H1 (cell line): ENCODE results near the gene PPP1CA. TPM values are rescaled to one million over a fixed set of nuclear protein-coding genes. Genes with fewer than 3 reads are reported as not detected.

Source experiments
- CTCF ChIA-PET: fragments of 300-600 bp; sonication (Branson Sonifier 250); formaldehyde crosslinking; loops from one replicate; lab custom pipeline; 2021; ENCODE audit not compliant: partially characterized antibody; lab: Charles Lee
- POLR2A ChIA-PET: fragments of 300-600 bp; sonication (Branson Sonifier 250); formaldehyde crosslinking; loops from one replicate; lab custom pipeline; 2021; ENCODE audit warnings: inconsistent platforms; ENCODE audit not compliant: partially characterized antibody; lab: Charles Lee
- DNase-seq, 2 experiments: peaks; one replicate each; pipeline versions ENCODE4 v3.0.0 to v3.0.0-alpha.2; 2010 to 2022; ENCODE audit warnings: low spot score in 2 of 2, low read depth in 1 of 2, mixed read lengths in 1 of 2
- FAIRE-seq: peaks from 2 replicates; lab custom pipeline; 2011; peaks lifted over from hg19 to GRCh38; lab: Jason Lieb, UNC
- H2AFZ ChIP-seq: 2 replicates; pipeline ENCODE4 v1.8.1; 2012; ENCODE audit warnings: low read length, inconsistent platforms
- H2AK5ac ChIP-seq: 2 replicates; pipeline ENCODE4 v1.6.1; 2013; ENCODE audit warnings: low read depth, low read length
- H2BK120ac ChIP-seq: replicated peaks from 2 replicates; pipeline ENCODE3; 2013; ENCODE audit warnings: low read depth, low read length, inconsistent platforms
- H2BK12ac ChIP-seq: 2 replicates; pipeline ENCODE4 v1.6.1; 2013; ENCODE audit warnings: low read depth, low read length
- H2BK15ac ChIP-seq: 2 replicates; pipeline ENCODE4 v1.6.1; 2013; ENCODE audit warnings: low read length
- H2BK20ac ChIP-seq: 2 replicates; pipeline ENCODE4 v1.6.1; 2013; ENCODE audit warnings: low read length
- H2BK5ac ChIP-seq: 2 replicates; pipeline ENCODE4 v1.6.1; 2013; ENCODE audit warnings: low read depth, low read length
- H3K14ac ChIP-seq: 2 replicates; pipeline ENCODE4 v1.6.1; 2013; ENCODE audit warnings: inconsistent platforms; ENCODE audit not compliant: insufficient read length
- H3K18ac ChIP-seq: 2 replicates; pipeline ENCODE4 v1.6.1; 2013; ENCODE audit warnings: low read length; ENCODE audit errors: extremely low read depth
- H3K23ac ChIP-seq: 2 replicates; pipeline ENCODE4 v1.6.1; 2013; ENCODE audit warnings: inconsistent platforms; ENCODE audit not compliant: insufficient read length
- H3K23me2 ChIP-seq: 2 replicates; pipeline ENCODE4 v1.6.1; 2013; ENCODE audit warnings: low read depth, low read length
- H3K27ac ChIP-seq: 2 replicates; pipeline ENCODE4 v1.6.1; 2011; ENCODE audit warnings: low read depth, low read length, inconsistent platforms
- H3K27me3 ChIP-seq, 4 experiments: replicated peaks in 1 of 4; 1 replicate in 1 of 4; 2 replicates in 3 of 4; pipeline versions ENCODE4 v1.6.1 to v1.8.1; 2011 to 2013; ENCODE audit warnings: low read length in 3 of 4, mild to moderate bottlenecking in 3 of 4, inconsistent platforms in 2 of 4, mixed read lengths in 2 of 4, moderate library complexity in 1 of 4; ENCODE audit not compliant: control insufficient read depth in 3 of 4, insufficient read depth in 3 of 4; ENCODE audit errors: extremely low read depth in 1 of 4
- H3K36me3 ChIP-seq, 4 experiments: 2 replicates each; pipeline versions ENCODE4 v1.6.1 to v1.8.1; 2011 to 2013; ENCODE audit warnings: mild to moderate bottlenecking in 4 of 4, low read length in 3 of 4, moderate library complexity in 2 of 4, control low read depth in 1 of 4, inconsistent platforms in 1 of 4; ENCODE audit not compliant: insufficient read depth in 4 of 4, control insufficient read depth in 2 of 4
- H3K4ac ChIP-seq: replicated peaks from 2 replicates; pipeline ENCODE3; 2013; ENCODE audit warnings: low read length, low read depth, mixed read lengths, inconsistent platforms; ENCODE audit not compliant: insufficient read length
- H3K4me1 ChIP-seq, 4 experiments: replicated peaks in 1 of 4; 1 replicate in 1 of 4; 2 replicates in 3 of 4; pipeline versions ENCODE4 v1.6.1 to v1.8.1; 2011 to 2013; ENCODE audit warnings: low read length in 3 of 4, inconsistent platforms in 2 of 4, mixed read lengths in 1 of 4; ENCODE audit not compliant: insufficient read depth in 4 of 4, control insufficient read depth in 3 of 4
- H3K4me2 ChIP-seq, 2 experiments: 2 replicates each; pipeline versions ENCODE4 v1.6.1 to v1.8.1; 2011 to 2013; ENCODE audit warnings: low read depth in 2 of 2, low read length in 2 of 2, control low read depth in 1 of 2, inconsistent platforms in 1 of 2, mild to moderate bottlenecking in 1 of 2; ENCODE audit not compliant: insufficient read depth in 1 of 2
- H3K4me3 ChIP-seq, 4 experiments: fragments of 200-600, 300-600 bp in 1 of 4; sonication (generic), shearing (Covaris generic), sonication (Bioruptor Twin) in 1 of 4; 2 replicates each; pipeline versions ENCODE4 v1.5.1 to v1.8.1; 2011 to 2016; ENCODE audit warnings: low read length in 4 of 4, low read depth in 3 of 4, control low read depth in 2 of 4, inconsistent platforms in 2 of 4, mild to moderate bottlenecking in 2 of 4, mixed read lengths in 1 of 4, moderate library complexity in 1 of 4; ENCODE audit not compliant: insufficient read depth in 2 of 4; ENCODE audit errors: extremely low read depth in 1 of 4
- H3K56ac ChIP-seq: replicated peaks from 2 replicates; pipeline ENCODE3; 2013; ENCODE audit warnings: low read depth, mild to moderate bottlenecking, mixed read lengths, low read length, inconsistent platforms; ENCODE audit not compliant: insufficient read length
- H3K79me1 ChIP-seq: 2 replicates; pipeline ENCODE4 v1.6.1; 2013; ENCODE audit warnings: low read depth, low read length, control low read depth
- H3K79me2 ChIP-seq, 2 experiments: 2 replicates each; pipeline versions ENCODE4 v1.6.1 to v1.8.1; 2012 to 2013; ENCODE audit warnings: low read length in 2 of 2, mild to moderate bottlenecking in 2 of 2, inconsistent platforms in 1 of 2; ENCODE audit not compliant: insufficient read depth in 2 of 2, control insufficient read depth in 1 of 2
- H3K9ac ChIP-seq, 4 experiments: replicated peaks in 1 of 4; 1 replicate in 1 of 4; 2 replicates in 3 of 4; pipeline versions ENCODE4 v1.6.1 to v1.8.1; 2011 to 2013; ENCODE audit warnings: low read depth in 3 of 4, low read length in 3 of 4, control low read depth in 2 of 4, mild to moderate bottlenecking in 2 of 4, moderate library complexity in 2 of 4, inconsistent platforms in 1 of 4; ENCODE audit errors: extremely low read depth in 1 of 4
- H3K9me3 ChIP-seq, 2 experiments: 2 replicates each; pipeline versions ENCODE4 v1.6.1 to v1.8.1; 2012 to 2013; ENCODE audit warnings: mild to moderate bottlenecking in 2 of 2, moderate library complexity in 2 of 2, control low read depth in 1 of 2, inconsistent platforms in 1 of 2, low read depth in 1 of 2, low read length in 1 of 2, mixed read lengths in 1 of 2; ENCODE audit not compliant: insufficient read depth in 2 of 2
- H4K20me1 ChIP-seq, 2 experiments: replicated peaks in 1 of 2; 2 replicates each; pipeline versions ENCODE3 to v1.8.1; 2011 to 2013; ENCODE audit warnings: inconsistent platforms in 2 of 2, low read length in 2 of 2, mild to moderate bottlenecking in 1 of 2; ENCODE audit not compliant: insufficient read depth in 2 of 2, control insufficient read depth in 1 of 2
- H4K5ac ChIP-seq: 2 replicates; pipeline ENCODE4 v1.6.1; 2013; ENCODE audit warnings: low read length, low read depth, mixed read lengths, inconsistent platforms; ENCODE audit not compliant: insufficient read length
- H4K8ac ChIP-seq: 2 replicates; pipeline ENCODE4 v1.8.0; 2013; ENCODE audit warnings: mild to moderate bottlenecking, moderate library complexity, low read length, inconsistent platforms; ENCODE audit not compliant: insufficient read depth; ENCODE audit errors: extremely low read depth
- H4K91ac ChIP-seq: replicated peaks from 2 replicates; pipeline ENCODE3; 2013; ENCODE audit warnings: low read length, mixed read lengths, inconsistent platforms; ENCODE audit not compliant: insufficient read length
- CBX8 ChIP-seq: fragments of 300-800, 300-1000 bp; sonication (generic); IDR thresholded peaks from 2 replicates; pipeline ENCODE4 v1.7.1; 2016; ENCODE audit warnings: low read depth, low read length, borderline replicate concordance
- CTBP2 ChIP-seq: IDR thresholded peaks from 2 replicates; pipeline ENCODE4 v1.7.0; 2011; ENCODE audit warnings: borderline replicate concordance, mild to moderate bottlenecking, moderate library complexity, mixed read lengths, low read length; ENCODE audit not compliant: insufficient read depth, insufficient read length
- EP300 ChIP-seq, 2 experiments: IDR thresholded peaks; 1 replicate in 1 of 2; 2 replicates in 1 of 2; pipeline ENCODE4 v1.6.1; 2011 to 2012; ENCODE audit warnings: low read depth in 2 of 2, low read length in 2 of 2, mild to moderate bottlenecking in 2 of 2, borderline replicate concordance in 1 of 2, inconsistent platforms in 1 of 2, moderate library complexity in 1 of 2
- JUN ChIP-seq: IDR thresholded peaks from 2 replicates; pipeline ENCODE4 v1.6.1; 2011; ENCODE audit warnings: low read depth, mild to moderate bottlenecking, improper control_type of control experiment, low read length
- MAFK ChIP-seq: IDR thresholded peaks from 2 replicates; pipeline ENCODE4 v1.6.1; 2012; ENCODE audit warnings: low read depth, mild to moderate bottlenecking, improper control_type of control experiment, low read length
- NRF1 ChIP-seq: IDR thresholded peaks from 2 replicates; pipeline ENCODE4 v1.6.1; 2011; ENCODE audit warnings: mild to moderate bottlenecking, low read depth, low read length, improper control_type of control experiment
- RBBP5 ChIP-seq: IDR thresholded peaks from 2 replicates; pipeline ENCODE4 v1.7.1; 2012; ENCODE audit warnings: low read depth, mild to moderate bottlenecking, inconsistent platforms, low read length, moderate library complexity, borderline replicate concordance
- RXRA ChIP-seq: IDR thresholded peaks from 2 replicates; pipeline ENCODE4 v1.6.1; 2011; ENCODE audit warnings: low read depth, mild to moderate bottlenecking, low read length, moderate library complexity; ENCODE audit not compliant: insufficient read depth
- TAF1 ChIP-seq: IDR thresholded peaks from 2 replicates; pipeline ENCODE4 v1.6.1; 2011; ENCODE audit warnings: mild to moderate bottlenecking, low read depth, low read length
- TEAD4 ChIP-seq: IDR thresholded peaks from 2 replicates; pipeline ENCODE4 v1.6.1; 2012; ENCODE audit warnings: low read depth, low read length, inconsistent platforms, mixed read lengths
- WGBS, 2 experiments: shearing (Covaris generic) in 1 of 2; methylation state at CpG; one replicate each; pipeline versions ENCODE4 v1.1.6 to v1.1.7; 2013 to 2015; ENCODE audit warnings: low lambda C conversion rate in 2 of 2, mixed read lengths in 2 of 2, inconsistent platforms in 1 of 2, low coverage in 1 of 2, missing lambda C conversion rate in 1 of 2; ENCODE audit not compliant: insufficient replicate concordance in 2 of 2, insufficient coverage in 1 of 2, insufficient read length in 1 of 2; ENCODE audit errors: extremely low coverage in 1 of 2, missing lambda C conversion rate in 1 of 2; 5-methylcytosine and 5-hydroxymethylcytosine counted together
- polyA plus RNA-seq, 7 experiments: library from polyadenylated mRNA; depleted of rRNA in 3 of 7; stranded (reverse) in 5 of 7; unstranded in 2 of 7; fragments of >200 nt in 5 of 7; fragments of 200-250 nt in 2 of 7; gene quantifications; 1 replicate in 5 of 7; 2 replicates in 1 of 7; 4 replicates in 1 of 7; pipeline versions ENCODE4 v1.2.1 to v1.2.3, GENCODE V29; 2011 to 2013; ENCODE audit warnings: missing spikeins in 2 of 7, mixed read lengths in 2 of 7
- total RNA-seq: library from RNA; stranded (reverse); fragmentation: NEBNext Ultra II Directional; extraction: Animal tissue kit (Norgen Biotek cat#: 25700); gene quantifications from 2 replicates; pipeline ENCODE4 v1.2.1, GENCODE V29; 2021
- TF ChIP-seq, protein P1 (sequence below): IDR thresholded peaks from 2 replicates; pipeline ENCODE4 v1.6.1; 2012; ENCODE audit warnings: inconsistent platforms

Gene PPP1CA
- total and polyA plus RNA-seq, 2 of the 8 experiments (the other 6 are each of a cell fraction or from before 2014, with no cell fraction given), result 198 to 359 TPM

DNA sequence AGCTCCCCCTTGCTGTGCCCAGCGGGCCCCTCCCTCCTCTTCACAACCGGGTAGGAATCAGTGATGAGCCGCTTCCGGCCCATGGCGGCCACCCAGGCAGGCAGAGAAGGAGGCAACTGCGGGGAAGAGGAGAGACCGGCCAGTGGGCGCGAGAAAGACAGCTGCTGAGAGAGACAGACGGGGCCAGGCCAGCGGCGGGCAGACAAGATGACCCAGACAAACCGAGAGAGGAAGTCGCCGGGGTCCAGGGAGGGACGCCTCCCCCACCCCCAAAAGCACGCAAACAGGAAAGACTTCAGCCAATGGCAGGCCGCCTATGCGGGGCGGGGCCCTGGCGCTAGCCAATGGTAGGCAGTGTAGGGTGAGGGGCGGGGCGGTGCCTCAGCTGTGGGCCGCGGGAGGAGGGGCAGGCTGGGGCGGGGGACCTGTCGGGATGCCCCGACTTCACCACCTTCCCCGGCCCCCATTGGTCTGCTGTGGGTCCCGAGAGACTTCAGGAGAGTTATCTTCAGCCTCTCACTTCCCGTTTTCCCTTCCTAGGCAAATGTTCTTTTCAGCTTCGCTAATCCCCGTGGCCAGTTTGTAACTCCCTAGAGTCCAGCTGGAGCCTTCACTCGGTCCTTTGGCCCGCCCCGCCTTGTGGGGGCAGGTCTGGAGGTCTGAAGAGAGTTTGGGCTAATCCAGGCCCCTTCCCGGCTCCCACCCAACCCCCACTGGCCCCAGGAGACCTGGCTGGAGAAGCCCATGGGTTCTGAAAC is 48.2 kb downstream of the PPP1CA start, which contains the start of gene POLD4:
Gene POLD4, minus strand, starts transcription at position 230 of the 758 bp plus-strand sequence. Its CDS starts 147 bp downstream, at position 83.
- H3K4me3 ChIP-seq, result peak within 1 kb of the TSS; percentile 57 to 78 (median 73)
- 2% methylated on average over 32 of the region's 37 CpGs; no CpG with 5 or more reads in 1 of the 2 experiments for WGBS, 2 experiments
- H4K5ac ChIP-seq, result peak within 1 kb of the TSS; percentile 95
- no peak within 1 kb of the TSS for H2AFZ ChIP-seq
- no peak for FAIRE-seq
- peak within 1 kb of the TSS; percentile 87 for H3K18ac ChIP-seq
- no peak within 1 kb of the TSS for H2AK5ac ChIP-seq
- H3K36me3 ChIP-seq, result no peaks in the 10 kb centered on the region
- H3K27ac ChIP-seq, result peak within 1 kb of the TSS; percentile 72; the same call in 1 of the 2 replicates
- POLR2A ChIA-PET, result interaction anchor here (0.6 to 3.4 kb wide), 17 partner anchors 13 to 114 kb away, joined by 3 to 16 read pairs (median 4); partner anchors contain the start of gene RAD9A
- H2BK20ac ChIP-seq, result no peak within 1 kb of the TSS
- H4K8ac ChIP-seq, result peak within 1 kb of the TSS; percentile 69
- no peak within 1 kb of the TSS for H2BK120ac ChIP-seq
- H2BK15ac ChIP-seq, result peak within 1 kb of the TSS; percentile 72
- peaks cover 0 to 3% of the 10 kb centered on the region in 2 experiments for H4K20me1 ChIP-seq
- no peak within 1 kb of the TSS for H3K4ac ChIP-seq
- H3K23me2 ChIP-seq, result peaks cover 8% of the 10 kb centered on the region; the same call in 1 of the 2 replicates
- H3K27me3 ChIP-seq, result no peaks in the 10 kb centered on the region; a peak in 1 of 7 replicates
- peak; percentile 79 to 99 for DNase-seq
- H2BK5ac ChIP-seq, result peak within 1 kb of the TSS; percentile 92
- peaks cover 0 to 18% (median 15%) of the 10 kb centered on the region in 4 experiments; a peak in 6 of 7 replicates for H3K4me1 ChIP-seq
- peak within 1 kb of the TSS; percentile 12 for H4K91ac ChIP-seq
- no peaks in the 10 kb centered on the region for H3K79me2 ChIP-seq
- H3K23ac ChIP-seq, result no peak within 1 kb of the TSS
- no peak within 1 kb of the TSS; the same call in 1 of the 2 replicates for H2BK12ac ChIP-seq
- H3K14ac ChIP-seq, result no peak within 1 kb of the TSS
- peak within 1 kb of the TSS in 3 of 4 experiments; percentile 41 to 62 (median 51); a peak in 5 of 7 replicates for H3K9ac ChIP-seq
- no peak within 1 kb of the TSS for H3K56ac ChIP-seq
- CTCF ChIA-PET, result interaction anchor here (0.6 to 20.0 kb wide), 11 partner anchors 9 to 92 kb away, joined by 3 to 1305 read pairs (median 9); partner anchors contain the start of genes CLCF1, PPP1CA, RAD9A and TBC1D10C
- H3K79me1 ChIP-seq, result peaks cover 2% of the 10 kb centered on the region; the same call in 1 of the 2 replicates
- peak within 1 kb of the TSS; percentile 90 to 94 for H3K4me2 ChIP-seq
- H3K9me3 ChIP-seq, result no peaks in the 10 kb centered on the region
- TF ChIP-seq MAFK (no peak), CTBP2 (no peak), TAF1 (peak; percentile 66; the same call in 1 of the 2 replicates), RBBP5 (no peak), CBX8 (no peak), RXRA (no peak), TEAD4 (no peak), NRF1 (no peak), EP300 (IDR thresholded peaks at IDR 0.05; ENCODE audit: borderline replicate concordance in 1 of 2, low read depth in 2 of 2, low read length in 2 of 2) (no peak), JUN (no peak)
- TF ChIP-seq, protein P1, sequence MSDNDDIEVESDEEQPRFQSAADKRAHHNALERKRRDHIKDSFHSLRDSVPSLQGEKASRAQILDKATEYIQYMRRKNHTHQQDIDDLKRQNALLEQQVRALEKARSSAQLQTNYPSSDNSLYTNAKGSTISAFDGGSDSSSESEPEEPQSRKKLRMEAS, result no peak
